ENCODE data around the gene SEC14L1.

The SEC14L1 gene

DNA sequence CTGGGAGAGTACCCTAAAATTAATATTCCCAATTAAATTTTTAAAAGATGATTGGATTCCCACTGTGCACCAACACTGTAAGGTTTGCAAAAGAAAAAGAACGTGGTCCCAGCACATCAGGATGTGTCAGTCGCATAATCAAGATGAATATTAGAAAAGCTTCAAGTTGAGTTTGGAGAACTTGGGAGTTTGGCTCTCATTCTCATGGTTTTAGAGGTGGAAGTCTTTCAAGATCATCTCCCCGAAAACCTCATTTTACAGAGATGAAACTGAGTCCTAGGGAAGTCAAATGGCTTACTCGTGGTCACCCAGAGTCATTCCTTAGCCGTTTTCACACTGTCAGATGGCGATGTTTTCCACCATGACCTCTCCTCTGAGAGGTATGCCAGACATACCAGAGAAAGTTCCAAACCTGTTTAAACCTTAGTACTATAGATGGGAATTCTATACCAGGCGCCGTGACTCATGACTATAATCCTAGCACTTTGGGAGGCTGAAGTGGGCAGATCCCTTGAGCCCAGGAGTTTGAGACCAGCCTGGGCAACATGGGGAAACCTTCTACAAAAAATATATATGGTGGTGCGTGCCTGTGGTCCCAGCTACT lies 1.2 kb downstream of the SEC14L1 start:
- Histone ChIP-seq H3K4me1 (ENCODE audit: control insufficient read depth, insufficient read depth, low read length) (peaks cover 10% of the 10 kb centered on the region), H3K36me3 (ENCODE audit: control insufficient read depth in 2 of 2, insufficient read depth in 1 of 2, low read length in 2 of 2) (peaks cover 16 to 30% of the 10 kb centered on the region in 2 experiments), H3K9me3 (ENCODE audit: control insufficient read depth, insufficient read depth, low read depth, low read length) (no peaks in the 10 kb centered on the region), H3K27ac (ENCODE audit: extremely low read depth, low read depth, low read length) (no peak overlapping the region), H3K4me3 (ENCODE audit: low read depth, low read length) (peak overlapping the region; percentile 97)
- CTCF ChIA-PET, result interaction anchor here (0.9 to 1.0 kb wide), 2 partner anchors 9 to 106 kb away, joined by 3 to 4 read pairs; no protein-coding TSS in a partner anchor
- POLR2A ChIA-PET, result interaction anchor here (2.0 kb wide), 1 partner anchor 54 kb away, joined by 22 read pairs; no protein-coding TSS in a partner anchor
- TF ChIP-seq KLF1 (tag by site-specific recombination; IDR thresholded peaks at IDR 0.05) (no peak), ZNF37A (tag by site-specific recombination; IDR thresholded peaks at IDR 0.05) (no peak), ZNF555 (tag by site-specific recombination; conservative IDR thresholded peaks at IDR 0.05) (no peak)
- TF ChIP-seq, protein P1, sequence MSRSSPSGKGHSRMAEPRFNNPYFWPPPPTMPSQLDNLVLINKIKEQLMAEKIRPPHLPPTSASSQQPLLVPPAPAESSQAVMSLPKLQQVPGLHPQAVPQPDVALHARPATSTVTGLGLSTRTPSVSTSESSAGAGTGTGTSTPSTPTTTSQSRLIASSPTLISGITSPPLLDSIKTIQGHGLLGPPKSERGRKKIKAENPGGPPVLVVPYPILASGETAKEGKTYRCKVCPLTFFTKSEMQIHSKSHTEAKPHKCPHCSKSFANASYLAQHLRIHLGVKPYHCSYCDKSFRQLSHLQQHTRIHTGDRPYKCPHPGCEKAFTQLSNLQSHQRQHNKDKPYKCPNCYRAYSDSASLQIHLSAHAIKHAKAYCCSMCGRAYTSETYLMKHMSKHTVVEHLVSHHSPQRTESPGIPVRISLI (tag by site-specific recombination; IDR thresholded peaks at IDR 0.05), result no peak
- TF ChIP-seq, protein P2, sequence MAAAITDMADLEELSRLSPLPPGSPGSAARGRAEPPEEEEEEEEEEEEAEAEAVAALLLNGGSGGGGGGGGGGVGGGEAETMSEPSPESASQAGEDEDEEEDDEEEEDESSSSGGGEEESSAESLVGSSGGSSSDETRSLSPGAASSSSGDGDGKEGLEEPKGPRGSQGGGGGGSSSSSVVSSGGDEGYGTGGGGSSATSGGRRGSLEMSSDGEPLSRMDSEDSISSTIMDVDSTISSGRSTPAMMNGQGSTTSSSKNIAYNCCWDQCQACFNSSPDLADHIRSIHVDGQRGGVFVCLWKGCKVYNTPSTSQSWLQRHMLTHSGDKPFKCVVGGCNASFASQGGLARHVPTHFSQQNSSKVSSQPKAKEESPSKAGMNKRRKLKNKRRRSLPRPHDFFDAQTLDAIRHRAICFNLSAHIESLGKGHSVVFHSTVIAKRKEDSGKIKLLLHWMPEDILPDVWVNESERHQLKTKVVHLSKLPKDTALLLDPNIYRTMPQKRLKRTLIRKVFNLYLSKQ (tag by site-specific recombination; IDR thresholded peaks at IDR 0.05; ENCODE audit: borderline replicate concordance), result no peak
- TF ChIP-seq, protein P3, sequence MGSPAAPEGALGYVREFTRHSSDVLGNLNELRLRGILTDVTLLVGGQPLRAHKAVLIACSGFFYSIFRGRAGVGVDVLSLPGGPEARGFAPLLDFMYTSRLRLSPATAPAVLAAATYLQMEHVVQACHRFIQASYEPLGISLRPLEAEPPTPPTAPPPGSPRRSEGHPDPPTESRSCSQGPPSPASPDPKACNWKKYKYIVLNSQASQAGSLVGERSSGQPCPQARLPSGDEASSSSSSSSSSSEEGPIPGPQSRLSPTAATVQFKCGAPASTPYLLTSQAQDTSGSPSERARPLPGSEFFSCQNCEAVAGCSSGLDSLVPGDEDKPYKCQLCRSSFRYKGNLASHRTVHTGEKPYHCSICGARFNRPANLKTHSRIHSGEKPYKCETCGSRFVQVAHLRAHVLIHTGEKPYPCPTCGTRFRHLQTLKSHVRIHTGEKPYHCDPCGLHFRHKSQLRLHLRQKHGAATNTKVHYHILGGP (tag by site-specific recombination; IDR thresholded peaks at IDR 0.05), result no peak

DNA sequence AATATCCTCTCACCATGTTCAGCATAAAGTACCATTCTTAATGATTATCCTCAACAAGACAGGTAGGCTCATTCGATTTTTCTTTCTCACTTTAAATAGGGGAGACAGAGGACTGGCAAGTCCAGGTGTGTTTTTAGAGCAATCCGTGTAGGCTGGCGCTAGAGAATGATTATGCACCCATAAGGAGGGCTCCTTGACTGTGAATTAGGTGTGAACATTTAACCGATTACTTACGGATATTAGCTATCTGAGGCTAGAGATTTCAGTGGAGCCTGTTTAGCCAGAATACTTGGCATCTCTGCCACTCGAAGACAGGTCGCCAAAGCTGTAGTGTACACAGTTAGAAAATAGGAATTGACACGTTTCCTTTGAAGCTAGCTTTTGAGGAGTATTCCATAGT lies 1.9 kb downstream of the SEC14L1 start:
- ChIA-PET CTCF (no interaction called here), POLR2A (no interaction called here)
- Histone ChIP-seq H3K4me1 (ENCODE audit: control insufficient read depth, insufficient read depth, low read length) (peaks cover 17% of the 10 kb centered on the region), H3K36me3 (ENCODE audit: control insufficient read depth in 2 of 2, insufficient read depth in 1 of 2, low read length in 2 of 2) (peaks cover 16 to 33% of the 10 kb centered on the region in 2 experiments), H3K9me3 (ENCODE audit: control insufficient read depth, insufficient read depth, low read depth, low read length) (no peaks in the 10 kb centered on the region), H3K27ac (ENCODE audit: extremely low read depth, low read depth, low read length) (no peak overlapping the region), H3K4me3 (ENCODE audit: low read depth, low read length) (no peak overlapping the region)
- no peak for TF ChIP-seq ZNF560 (tag by site-specific recombination; IDR thresholded peaks at IDR 0.05; ENCODE audit: borderline replicate concordance)
- TF ChIP-seq ZSCAN23 (tag by site-specific recombination; IDR thresholded peaks at IDR 0.05), result no peak
- no peak for TF ChIP-seq ZNF48 (tag by site-specific recombination; IDR thresholded peaks at IDR 0.05)

DNA sequence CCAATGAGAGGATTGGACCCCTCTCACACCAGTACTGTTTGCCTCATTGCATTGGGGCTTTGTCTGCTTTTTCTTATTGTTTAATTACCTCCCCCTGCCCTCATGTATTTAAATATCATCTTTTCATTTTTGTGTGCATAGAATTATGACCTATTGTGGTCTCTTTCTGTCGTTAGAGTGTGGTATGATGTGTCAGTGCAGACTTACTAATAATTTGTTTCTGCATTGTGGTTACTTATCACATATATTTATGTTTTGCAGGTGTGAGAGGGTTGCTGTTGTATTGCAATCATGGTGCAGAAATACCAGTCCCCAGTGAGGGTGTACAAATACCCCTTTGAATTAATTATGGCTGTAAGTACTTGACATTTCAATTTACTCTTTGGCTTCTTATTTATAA lies 2.5 kb downstream of the SEC14L1 start:
- Histone ChIP-seq H3K9me3 (ENCODE audit: control insufficient read depth, insufficient read depth, low read depth, low read length) (no peaks in the 10 kb centered on the region), H3K4me3 (ENCODE audit: low read depth, low read length) (no peak overlapping the region), H3K36me3 (ENCODE audit: control insufficient read depth in 2 of 2, insufficient read depth in 1 of 2, low read length in 2 of 2) (peaks cover 16 to 39% of the 10 kb centered on the region in 2 experiments), H3K27ac (ENCODE audit: extremely low read depth, low read depth, low read length) (no peak overlapping the region), H3K4me1 (ENCODE audit: control insufficient read depth, insufficient read depth, low read length) (peaks cover 17% of the 10 kb centered on the region)
- TF ChIP-seq ZSCAN16 (tag by site-specific recombination; IDR thresholded peaks at IDR 0.05) (no peak), ZNF404 (tag by site-specific recombination; IDR thresholded peaks at IDR 0.05) (no peak), ZNF184 (tag by site-specific recombination; IDR thresholded peaks at IDR 0.05) (no peak), ZNF302 (tag by site-specific recombination; IDR thresholded peaks at IDR 0.05; ENCODE audit: low read depth) (no peak), ZNF223 (tag by site-specific recombination; IDR thresholded peaks at IDR 0.05) (no peak), ZNF37A (tag by site-specific recombination; IDR thresholded peaks at IDR 0.05) (no peak), ZNF221 (tag by site-specific recombination; IDR thresholded peaks at IDR 0.05; ENCODE audit: borderline replicate concordance) (no peak), SCRT1 (tag by site-specific recombination; IDR thresholded peaks at IDR 0.05; ENCODE audit: borderline replicate concordance) (no peak), ZNF133 (tag by site-specific recombination; IDR thresholded peaks at IDR 0.05) (no peak), ZNF555 (tag by site-specific recombination; conservative IDR thresholded peaks at IDR 0.05) (no peak), ZFP69B (tag by site-specific recombination; IDR thresholded peaks at IDR 0.05) (no peak), ZNF266 (tag by site-specific recombination; IDR thresholded peaks at IDR 0.05; ENCODE audit: low read depth) (no peak), ZBTB48 (tag by site-specific recombination; IDR thresholded peaks at IDR 0.05) (no peak), ZNF624 (tag by site-specific recombination; IDR thresholded peaks at IDR 0.05) (no peak), ZFP41 (tag by site-specific recombination; IDR thresholded peaks at IDR 0.05; ENCODE audit: borderline replicate concordance) (no peak)
- TF ChIP-seq, protein P4, sequence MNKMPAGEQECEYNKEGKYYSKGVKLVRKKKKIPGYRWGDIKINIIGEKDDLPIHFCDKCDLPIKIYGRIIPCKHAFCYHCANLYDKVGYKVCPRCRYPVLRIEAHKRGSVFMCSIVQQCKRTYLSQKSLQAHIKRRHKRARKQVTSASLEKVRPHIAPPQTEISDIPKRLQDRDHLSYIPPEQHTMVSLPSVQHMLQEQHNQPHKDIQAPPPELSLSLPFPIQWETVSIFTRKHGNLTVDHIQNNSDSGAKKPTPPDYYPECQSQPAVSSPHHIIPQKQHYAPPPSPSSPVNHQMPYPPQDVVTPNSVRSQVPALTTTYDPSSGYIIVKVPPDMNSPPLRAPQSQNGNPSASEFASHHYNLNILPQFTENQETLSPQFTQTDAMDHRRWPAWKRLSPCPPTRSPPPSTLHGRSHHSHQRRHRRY (tag by site-specific recombination; IDR thresholded peaks at IDR 0.05), result no peak
- TF ChIP-seq, protein P5, sequence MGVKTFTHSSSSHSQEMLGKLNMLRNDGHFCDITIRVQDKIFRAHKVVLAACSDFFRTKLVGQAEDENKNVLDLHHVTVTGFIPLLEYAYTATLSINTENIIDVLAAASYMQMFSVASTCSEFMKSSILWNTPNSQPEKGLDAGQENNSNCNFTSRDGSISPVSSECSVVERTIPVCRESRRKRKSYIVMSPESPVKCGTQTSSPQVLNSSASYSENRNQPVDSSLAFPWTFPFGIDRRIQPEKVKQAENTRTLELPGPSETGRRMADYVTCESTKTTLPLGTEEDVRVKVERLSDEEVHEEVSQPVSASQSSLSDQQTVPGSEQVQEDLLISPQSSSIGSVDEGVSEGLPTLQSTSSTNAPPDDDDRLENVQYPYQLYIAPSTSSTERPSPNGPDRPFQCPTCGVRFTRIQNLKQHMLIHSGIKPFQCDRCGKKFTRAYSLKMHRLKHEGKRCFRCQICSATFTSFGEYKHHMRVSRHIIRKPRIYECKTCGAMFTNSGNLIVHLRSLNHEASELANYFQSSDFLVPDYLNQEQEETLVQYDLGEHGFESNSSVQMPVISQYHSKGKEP (tag by site-specific recombination; IDR thresholded peaks at IDR 0.05), result no peak
- ChIA-PET POLR2A (no interaction called here), CTCF (no interaction called here)
